Measurements from ENCODE around the gene FRAT1. TPM values are rescaled to one million over a fixed set of nuclear protein-coding genes. Genes with fewer than 3 reads are reported as not detected.

FRAT1 gene
- total and polyA plus RNA-seq, 2 donors (not counting 1 experiment from before 2014, with no cell fraction given) = 5.1 to 25.3 TPM

DNA sequence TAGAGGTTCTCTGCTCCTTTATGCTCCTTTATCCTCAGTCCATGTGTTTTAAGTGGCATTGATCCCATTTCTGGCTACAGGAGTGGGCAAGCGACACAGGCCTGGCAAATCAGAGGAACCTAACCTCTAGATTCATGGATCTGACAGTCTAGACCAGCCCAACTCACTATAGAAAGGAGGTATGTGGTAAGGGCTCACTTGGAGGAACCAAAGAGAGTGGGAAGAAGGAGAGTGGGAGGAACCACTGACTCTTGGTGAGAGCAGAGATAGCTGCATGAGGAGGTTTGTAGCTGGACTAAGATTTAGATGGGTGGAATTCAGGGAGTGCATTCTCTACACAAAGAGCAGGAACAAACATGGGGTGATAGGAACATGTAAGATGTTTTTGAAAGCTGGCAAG, 11.6 kb upstream of the FRAT1 start:
- Histone ChIP-seq H4K20me1 (ENCODE audit: control insufficient read depth, insufficient read depth, low read length, poor library complexity, severe bottlenecking) (no peaks in the 10 kb centered on the region), H3K9me3 (ENCODE audit: control extremely low read depth in 1 of 3, control insufficient read depth in 2 of 3, insufficient read depth in 1 of 3, low read length in 2 of 3) (no peaks in the 10 kb centered on the region), H2AFZ (ENCODE audit: insufficient read depth, low read depth, low read length, poor library complexity, severe bottlenecking) (no peak overlapping the region), H3K4me3 (ENCODE audit: control extremely low read depth in 1 of 5, extremely low read depth in 1 of 5, insufficient read depth in 1 of 5, low read depth in 2 of 5, low read length in 4 of 5) (no peak overlapping the region), H3K36me3 (replicated peaks in 1 of 2; ENCODE audit: control extremely low read depth in 1 of 2, control insufficient read depth in 1 of 2, extremely low read depth in 1 of 2, insufficient read depth in 2 of 2, low read length in 1 of 2) (no peaks in the 10 kb centered on the region), H3K9ac (ENCODE audit: low read length) (no peak overlapping the region), H3K27me3 (replicated peaks in 1 of 4; ENCODE audit: control extremely low read depth in 1 of 4, control insufficient read depth in 3 of 4, insufficient read depth in 4 of 4, low read length in 3 of 4) (no peaks in the 10 kb centered on the region), H3K79me2 (ENCODE audit: control insufficient read depth, insufficient read depth, low read length) (no peaks in the 10 kb centered on the region), H3K4me2 (replicated peaks; ENCODE audit: low read depth, low read length, poor library complexity, severe bottlenecking) (no peak overlapping the region), H3K4me1 (ENCODE audit: control insufficient read depth in 2 of 2, insufficient read depth in 2 of 2, low read length in 2 of 2) (no peaks in the 10 kb centered on the region), H3K27ac (ENCODE audit: low read length in 2 of 2) (no peak overlapping the region)
- intact Hi-C loops (cut with micrococcal nuclease) = no loop called here
- ChIA-PET POLR2A (no interaction called here), CTCF (interaction anchor here (1.3 kb wide), 1 partner anchor 29 kb away, joined by 5 read pairs; no protein-coding TSS in a partner anchor)
- ATAC-seq (ENCODE audit: low read depth) (no peak), DNase-seq (no peak)
- Mint-ChIP-seq H3K4me1 (no peaks in the 10 kb centered on the region), H3K27me3 (no peaks in the 10 kb centered on the region), H3K4me3 (no peak overlapping the region), H3K9me3 (ENCODE audit: insufficient read depth) (no peaks in the 10 kb centered on the region), H3K27ac (no peak overlapping the region)
- TF ChIP-seq, protein P1, sequence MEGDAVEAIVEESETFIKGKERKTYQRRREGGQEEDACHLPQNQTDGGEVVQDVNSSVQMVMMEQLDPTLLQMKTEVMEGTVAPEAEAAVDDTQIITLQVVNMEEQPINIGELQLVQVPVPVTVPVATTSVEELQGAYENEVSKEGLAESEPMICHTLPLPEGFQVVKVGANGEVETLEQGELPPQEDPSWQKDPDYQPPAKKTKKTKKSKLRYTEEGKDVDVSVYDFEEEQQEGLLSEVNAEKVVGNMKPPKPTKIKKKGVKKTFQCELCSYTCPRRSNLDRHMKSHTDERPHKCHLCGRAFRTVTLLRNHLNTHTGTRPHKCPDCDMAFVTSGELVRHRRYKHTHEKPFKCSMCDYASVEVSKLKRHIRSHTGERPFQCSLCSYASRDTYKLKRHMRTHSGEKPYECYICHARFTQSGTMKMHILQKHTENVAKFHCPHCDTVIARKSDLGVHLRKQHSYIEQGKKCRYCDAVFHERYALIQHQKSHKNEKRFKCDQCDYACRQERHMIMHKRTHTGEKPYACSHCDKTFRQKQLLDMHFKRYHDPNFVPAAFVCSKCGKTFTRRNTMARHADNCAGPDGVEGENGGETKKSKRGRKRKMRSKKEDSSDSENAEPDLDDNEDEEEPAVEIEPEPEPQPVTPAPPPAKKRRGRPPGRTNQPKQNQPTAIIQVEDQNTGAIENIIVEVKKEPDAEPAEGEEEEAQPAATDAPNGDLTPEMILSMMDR (IDR thresholded peaks at IDR 0.05) = no peak
- TF ChIP-seq EZH2 (IDR thresholded peaks at IDR 0.05; ENCODE audit: borderline replicate concordance, insufficient read depth, low read depth, low read length, poor library complexity, severe bottlenecking) = no peak
- 100% methylated on average over 1 of the region's 1 CpG for WGBS (ENCODE audit: insufficient coverage)

DNA sequence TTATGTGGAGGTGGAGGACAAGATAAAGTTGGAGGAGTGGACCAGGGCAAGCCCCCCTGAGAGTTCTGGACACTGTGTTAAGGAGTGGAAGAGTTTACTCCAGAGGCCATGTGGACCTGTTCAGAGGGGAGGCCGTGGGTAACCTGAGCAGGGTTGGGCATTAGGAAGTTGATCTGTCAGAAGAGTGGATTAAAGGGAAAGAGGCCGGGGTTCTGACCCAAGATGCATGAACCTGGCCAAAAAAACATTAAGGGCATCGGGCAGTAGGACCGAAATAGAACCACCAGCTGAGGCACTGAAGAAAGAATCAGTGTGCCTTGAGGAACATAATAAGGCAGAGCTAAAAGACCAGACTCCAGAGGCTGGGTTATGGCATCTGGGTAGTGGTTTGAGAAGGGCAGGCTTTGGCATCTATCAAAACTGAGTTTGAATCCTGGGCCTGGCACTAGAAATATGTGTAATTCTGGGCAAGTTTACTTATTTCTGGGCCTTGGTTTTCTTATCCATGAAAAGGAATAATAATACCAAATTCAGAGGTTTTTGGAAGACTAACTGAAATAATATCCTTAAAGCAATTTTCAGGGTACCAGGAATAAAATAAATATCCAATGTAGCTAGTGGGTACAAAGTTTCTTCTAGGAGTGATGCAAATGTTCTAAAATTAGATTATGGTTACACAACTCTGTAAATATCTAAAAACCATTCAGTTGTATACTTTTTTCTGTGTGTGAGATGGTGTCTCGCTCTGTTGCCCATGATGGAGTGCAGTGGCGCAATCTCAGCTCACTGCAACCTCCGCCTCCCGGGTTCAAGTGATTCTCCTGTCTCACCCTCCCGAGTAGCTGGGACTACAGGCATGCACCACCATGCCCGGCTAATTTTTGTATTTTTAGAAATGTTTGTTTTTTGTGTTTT, 10.9 kb upstream of the FRAT1 start:
- ChIA-PET CTCF (interaction anchor here (1.3 kb wide), 1 partner anchor 30 kb away, joined by 5 read pairs; no protein-coding TSS in a partner anchor), POLR2A (no interaction called here)
- H3K9ac ChIP-seq (ENCODE audit: low read length) = no peak overlapping the region
- H3K27me3 ChIP-seq (replicated peaks in 1 of 4; ENCODE audit: control extremely low read depth in 1 of 4, control insufficient read depth in 3 of 4, insufficient read depth in 4 of 4, low read length in 3 of 4) = no peaks in the 10 kb centered on the region
- H3K79me2 ChIP-seq (ENCODE audit: control insufficient read depth, insufficient read depth, low read length) = no peaks in the 10 kb centered on the region
- H3K4me3 ChIP-seq (ENCODE audit: control extremely low read depth in 1 of 5, extremely low read depth in 1 of 5, insufficient read depth in 1 of 5, low read depth in 2 of 5, low read length in 4 of 5) = no peak overlapping the region
- H3K36me3 ChIP-seq (replicated peaks in 1 of 2; ENCODE audit: control extremely low read depth in 1 of 2, control insufficient read depth in 1 of 2, extremely low read depth in 1 of 2, insufficient read depth in 2 of 2, low read length in 1 of 2) = no peaks in the 10 kb centered on the region
- H2AFZ ChIP-seq (ENCODE audit: insufficient read depth, low read depth, low read length, poor library complexity, severe bottlenecking) = no peak overlapping the region
- Mint-ChIP-seq H3K4me3 (no peak overlapping the region), H3K9me3 (ENCODE audit: insufficient read depth) (no peaks in the 10 kb centered on the region), H3K4me1 (no peaks in the 10 kb centered on the region), H3K27ac (no peak overlapping the region), H3K27me3 (no peaks in the 10 kb centered on the region)
- TF ChIP-seq, protein P1 (IDR thresholded peaks at IDR 0.05) = no peak
- TF ChIP-seq EZH2 (IDR thresholded peaks at IDR 0.05; ENCODE audit: borderline replicate concordance, insufficient read depth, low read depth, low read length, poor library complexity, severe bottlenecking) = no peak
- 72% methylated on average over 4 of the region's 10 CpGs for WGBS (ENCODE audit: insufficient coverage)
- H3K27ac ChIP-seq (ENCODE audit: low read length in 2 of 2) = no peak overlapping the region
- no peaks in the 10 kb centered on the region for H3K4me1 ChIP-seq (ENCODE audit: control insufficient read depth in 2 of 2, insufficient read depth in 2 of 2, low read length in 2 of 2)
- no peaks in the 10 kb centered on the region for H3K9me3 ChIP-seq (ENCODE audit: control extremely low read depth in 1 of 3, control insufficient read depth in 2 of 3, insufficient read depth in 1 of 3, low read length in 2 of 3)
- intact Hi-C loops (cut with micrococcal nuclease) = no loop called here
- DNase-seq (no peak), ATAC-seq (ENCODE audit: low read depth) (no peak)
- H3K4me2 ChIP-seq (replicated peaks; ENCODE audit: low read depth, low read length, poor library complexity, severe bottlenecking) = no peak overlapping the region
- H4K20me1 ChIP-seq (ENCODE audit: control insufficient read depth, insufficient read depth, low read length, poor library complexity, severe bottlenecking) = no peaks in the 10 kb centered on the region
